ENCODE results near the gene CEP170B. TPM values are rescaled to one million over a fixed set of nuclear protein-coding genes. Genes with fewer than 3 reads are reported as not detected.

The CEP170B gene
- polyA plus RNA-seq, 1 experiment: 4.2 TPM

GRCh38 chr14:104859900-104860299 lies 5.2 kb upstream of the CEP170B start:
- POLR2A ChIA-PET: no interaction called here
- no peak for DNase-seq (ENCODE audit: low read depth, low spot score)
- peaks cover 6% of the 10 kb centered on the region for H3K9me3 ChIP-seq (ENCODE audit: control insufficient read depth, insufficient read depth, low read length)
- H3K4me3 ChIP-seq (ENCODE audit: low read depth, low read length): no peak overlapping the region
- no peak for TF ChIP-seq CTCF (IDR thresholded peaks at IDR 0.05; ENCODE audit: low read depth, low read length)
- H3K27ac ChIP-seq (ENCODE audit: low read depth, low read length): no peak overlapping the region
- CTCF ChIA-PET: no interaction called here
- peaks cover 27% of the 10 kb centered on the region for H3K27me3 ChIP-seq (ENCODE audit: control insufficient read depth, insufficient read depth, low read length)

- H3K9me3 ChIP-seq (ENCODE audit: control insufficient read depth, insufficient read depth, low read length): peaks cover 6% of the 10 kb centered on the region
- no peak overlapping the region for H3K4me3 ChIP-seq (ENCODE audit: low read depth, low read length)
- POLR2A ChIA-PET: no interaction called here
Observed at GRCh38 chr14:104860414-104860813, 4.7 kb upstream of the CEP170B start.

GRCh38 chr14:104863131-104863862 lies 1.8 kb upstream of the CEP170B start:
- TF ChIP-seq CTCF (IDR thresholded peaks at IDR 0.05; ENCODE audit: low read depth, low read length): no peak
- peaks cover 6% of the 10 kb centered on the region for H3K9me3 ChIP-seq (ENCODE audit: control insufficient read depth, insufficient read depth, low read length)
- no peak overlapping the region for H3K27ac ChIP-seq (ENCODE audit: low read depth, low read length)
- CTCF ChIA-PET: interaction anchor here (1.1 kb wide), 2 partner anchors 37 to 38 kb away, joined by 3 to 5 read pairs; no protein-coding TSS in a partner anchor
- peaks cover 21% of the 10 kb centered on the region for H3K27me3 ChIP-seq (ENCODE audit: control insufficient read depth, insufficient read depth, low read length)
- POLR2A ChIA-PET: interaction anchor here (0.6 kb wide), 1 partner anchor 56 kb away, joined by 7 read pairs; no protein-coding TSS in a partner anchor
- no peak overlapping the region for H3K4me3 ChIP-seq (ENCODE audit: low read depth, low read length)
- no peak for DNase-seq (ENCODE audit: low read depth, low spot score)

More at GRCh38 chr14:104860414-104860813, 4.7 kb upstream of the CEP170B start:
- no peak overlapping the region for H3K27ac ChIP-seq (ENCODE audit: low read depth, low read length)
- TF ChIP-seq CTCF (IDR thresholded peaks at IDR 0.05; ENCODE audit: low read depth, low read length): no peak
- DNase-seq (ENCODE audit: low read depth, low spot score): no peak
- H3K27me3 ChIP-seq (ENCODE audit: control insufficient read depth, insufficient read depth, low read length): peaks cover 27% of the 10 kb centered on the region
- CTCF ChIA-PET: no interaction called here

GRCh38 chr14:104863923-104864266 lies 1.2 kb upstream of the CEP170B start:
- Histone ChIP-seq H3K27me3 (ENCODE audit: control insufficient read depth, insufficient read depth, low read length) (peaks cover 21% of the 10 kb centered on the region), H3K4me3 (ENCODE audit: low read depth, low read length) (no peak overlapping the region), H3K27ac (ENCODE audit: low read depth, low read length) (no peak overlapping the region), H3K9me3 (ENCODE audit: control insufficient read depth, insufficient read depth, low read length) (peaks cover 6% of the 10 kb centered on the region)
- TF ChIP-seq CTCF (IDR thresholded peaks at IDR 0.05; ENCODE audit: low read depth, low read length): no peak
- CTCF ChIA-PET: interaction anchor here (0.6 to 1.1 kb wide), 3 partner anchors 37 to 202 kb away, joined by 3 to 5 read pairs (median 3); no protein-coding TSS in a partner anchor
- POLR2A ChIA-PET: no interaction called here
- no peak for DNase-seq (ENCODE audit: low read depth, low spot score)

GRCh38 chr14:104864267-104865080 lies 594 bp upstream of the CEP170B start:
- DNase-seq (ENCODE audit: low read depth, low spot score): no peak
- H3K9me3 ChIP-seq (ENCODE audit: control insufficient read depth, insufficient read depth, low read length): peaks cover 6% of the 10 kb centered on the region
- TF ChIP-seq CTCF (IDR thresholded peaks at IDR 0.05; ENCODE audit: low read depth, low read length): no peak
- H3K27me3 ChIP-seq (ENCODE audit: control insufficient read depth, insufficient read depth, low read length): peaks cover 21% of the 10 kb centered on the region
- POLR2A ChIA-PET: no interaction called here
- peak overlapping the region; percentile 46 for H3K4me3 ChIP-seq (ENCODE audit: low read depth, low read length)
- CTCF ChIA-PET: interaction anchor here (0.6 to 1.1 kb wide), 2 partner anchors 39 to 201 kb away, joined by 3 read pairs; no protein-coding TSS in a partner anchor
- H3K27ac ChIP-seq (ENCODE audit: low read depth, low read length): no peak overlapping the region
